Right lobe of liver (tissue), 4 donors: ENCODE measurements around the gene HACD3.

ENCODE experiments used
- POLR2A ChIP-seq: fragments of 450-650 bp; IDR thresholded peaks from one replicate; pipeline ENCODE4 v1.6.1; 2017; ENCODE audit warnings: antibody characterized with exemption, mild to moderate bottlenecking
- TF ChIP-seq, protein P1 (sequence below), 4 donors: fragments of 200-600 bp in 3 of 4; fragments of 450-650 bp in 1 of 4; IDR thresholded peaks; one replicate each; pipeline versions ENCODE4 v1.5.1 to v1.8.0; 2016 to 2022; ENCODE audit warnings: antibody characterized with exemption in 4 of 4, mild to moderate bottlenecking in 2 of 4
- donor health status: DM: no; HTN: no; CAD: no.
- donor health status: DM: no; HTN: no; CAD: no.
- donor health status: DM: no; HTN: yes; CAD: no.

DNA sequence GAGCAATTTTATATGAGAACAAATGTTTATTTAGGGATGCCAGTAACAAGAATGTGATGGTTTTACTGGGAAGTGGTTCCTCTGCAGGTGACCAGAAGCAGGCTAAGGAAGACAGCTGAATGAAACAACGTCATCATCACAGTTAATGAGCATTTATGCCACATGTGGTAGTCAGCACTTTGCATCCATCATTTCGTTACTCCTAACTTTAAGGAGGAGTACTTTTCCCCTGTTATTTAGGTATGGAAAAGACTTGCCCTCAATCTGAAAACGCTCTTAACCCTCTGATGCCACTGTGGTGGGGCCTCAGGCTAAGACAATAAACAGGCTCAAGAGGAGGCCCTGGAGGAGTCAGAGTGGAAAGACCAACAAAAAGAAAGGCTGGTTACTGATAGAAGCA, 49.5 kb downstream of the HACD3 start:
- no peak for TF ChIP-seq POLR2A
- TF ChIP-seq, protein P1, sequence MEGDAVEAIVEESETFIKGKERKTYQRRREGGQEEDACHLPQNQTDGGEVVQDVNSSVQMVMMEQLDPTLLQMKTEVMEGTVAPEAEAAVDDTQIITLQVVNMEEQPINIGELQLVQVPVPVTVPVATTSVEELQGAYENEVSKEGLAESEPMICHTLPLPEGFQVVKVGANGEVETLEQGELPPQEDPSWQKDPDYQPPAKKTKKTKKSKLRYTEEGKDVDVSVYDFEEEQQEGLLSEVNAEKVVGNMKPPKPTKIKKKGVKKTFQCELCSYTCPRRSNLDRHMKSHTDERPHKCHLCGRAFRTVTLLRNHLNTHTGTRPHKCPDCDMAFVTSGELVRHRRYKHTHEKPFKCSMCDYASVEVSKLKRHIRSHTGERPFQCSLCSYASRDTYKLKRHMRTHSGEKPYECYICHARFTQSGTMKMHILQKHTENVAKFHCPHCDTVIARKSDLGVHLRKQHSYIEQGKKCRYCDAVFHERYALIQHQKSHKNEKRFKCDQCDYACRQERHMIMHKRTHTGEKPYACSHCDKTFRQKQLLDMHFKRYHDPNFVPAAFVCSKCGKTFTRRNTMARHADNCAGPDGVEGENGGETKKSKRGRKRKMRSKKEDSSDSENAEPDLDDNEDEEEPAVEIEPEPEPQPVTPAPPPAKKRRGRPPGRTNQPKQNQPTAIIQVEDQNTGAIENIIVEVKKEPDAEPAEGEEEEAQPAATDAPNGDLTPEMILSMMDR (IDR thresholded peaks at IDR 0.05) = no peak
